GM18499 (cell line): ENCODE results near the gene ESRRB.
"Not testable (repeated sequence)": the region's sequence is repeated elsewhere in the genome, so short reads cannot be mapped to it uniquely, and the experiment has no call there.

Experiments used
- ATAC-seq: cut with Tn5 transposase; IDR thresholded peaks from one replicate; pipeline ENCODE4 v1.9.1; 2021; ENCODE audit warnings: moderate number of reproducible peaks; ENCODE audit not compliant: insufficient read depth, unreplicated experiment

ESRRB gene

GRCh38 chr14:76531821-76532318 is 155.9 kb downstream of the ESRRB start:
- ATAC-seq: no peak

GRCh38 chr14:76536636-76537035 is 160.7 kb downstream of the ESRRB start:
- ATAC-seq: not testable (repeated sequence)

GRCh38 chr14:76537906-76538647 is 162.1 kb downstream of the ESRRB start:
- ATAC-seq: no peak

GRCh38 chr14:76538648-76539008 is 162.7 kb downstream of the ESRRB start:
- ATAC-seq: no peak

- no peak for ATAC-seq
Observed at GRCh38 chr14:76539130-76539529, 163.2 kb downstream of the ESRRB start.

GRCh38 chr14:76541594-76542219 is 165.8 kb downstream of the ESRRB start:
- ATAC-seq: no peak

- no peak for ATAC-seq
Observed at GRCh38 chr14:76546426-76547221, 170.7 kb downstream of the ESRRB start.

GRCh38 chr14:76547831-76548230 is 171.9 kb downstream of the ESRRB start:
- ATAC-seq: no peak

GRCh38 chr14:76550534-76550933 is 174.6 kb downstream of the ESRRB start:
- no peak for ATAC-seq

GRCh38 chr14:76551116-76551515 is 175.2 kb downstream of the ESRRB start:
- ATAC-seq: no peak
